Measurements from ENCODE around the gene CPEB3.

GRCh38 chr10:92122941-92123450 lies 167.9 kb downstream of the CPEB3 start:
- TF ChIP-seq HDAC2 (IDR thresholded peaks at IDR 0.05) (no peak), KDM1A (IDR thresholded peaks at IDR 0.05; ENCODE audit: low read depth) (no peak), CTCF (IDR thresholded peaks at IDR 0.05) (no peak), JUN (IDR thresholded peaks at IDR 0.05) (no peak), POLR2A (IDR thresholded peaks at IDR 0.05; ENCODE audit: low read length) (no peak), REST (IDR thresholded peaks at IDR 0.05) (no peak), MYC (IDR thresholded peaks at IDR 0.05; ENCODE audit: borderline replicate concordance, low read length) (no peak)
